Karpas-422 (cell line): Measurements from ENCODE around the gene FAM98C. TPM values are rescaled to one million over a fixed set of nuclear protein-coding genes. Genes with fewer than 3 reads are reported as not detected.
A peak's percentile ranks its signal among the peaks of the same experiment; 100 is the strongest.
"Not testable (repeated sequence)": the region's sequence is repeated elsewhere in the genome, so short reads cannot be mapped to it uniquely, and the experiment has no call there.

ENCODE experiments used
- DNase-seq: peaks from one replicate; pipeline ENCODE4 v3.0.0-alpha.2; 2015
- H2AFZ ChIP-seq: fragments of 200-600 bp; sonication (generic); 2 replicates; pipeline ENCODE4 v1.6.1; 2014; ENCODE audit warnings: antibody characterized with exemption, low read length, mixed read lengths
- H3K27ac ChIP-seq: fragments of 200-600 bp; sonication (generic); 2 replicates; pipeline ENCODE4 v1.5.1; 2014; ENCODE audit warnings: mild to moderate bottlenecking, low read length, moderate library complexity
- H3K27me3 ChIP-seq: fragments of 200-600 bp; sonication (generic); 2 replicates; pipeline ENCODE4 v1.6.1; 2014; ENCODE audit warnings: low read length, mixed read lengths
- H3K36me3 ChIP-seq: fragments of 200-600 bp; sonication (generic); 2 replicates; pipeline ENCODE4 v1.6.1; 2014; ENCODE audit warnings: low read length, mixed read lengths; ENCODE audit not compliant: insufficient read depth
- H3K4me1 ChIP-seq: fragments of 200-600 bp; sonication (generic); 2 replicates; pipeline ENCODE4 v1.6.1; 2014; ENCODE audit warnings: mild to moderate bottlenecking, low read length, mixed read lengths
- H3K4me2 ChIP-seq: fragments of 200-600 bp; sonication (generic); 2 replicates; pipeline ENCODE4 v1.6.1; 2014; ENCODE audit warnings: low read length, low read depth, mild to moderate bottlenecking; ENCODE audit not compliant: poor library complexity, severe bottlenecking
- H3K4me3 ChIP-seq: fragments of 200-600 bp; sonication (generic); 2 replicates; pipeline ENCODE4 v1.5.1; 2014; ENCODE audit warnings: mild to moderate bottlenecking, antibody characterized with exemption, low read length, mixed read lengths
- H3K79me2 ChIP-seq: fragments of 200-600 bp; sonication (generic); 2 replicates; pipeline ENCODE4 v1.6.1; 2014; ENCODE audit warnings: mild to moderate bottlenecking, low read length, mixed read lengths
- H3K9ac ChIP-seq: fragments of 200-600 bp; sonication (generic); 2 replicates; pipeline ENCODE4 v1.6.0; 2014; ENCODE audit warnings: low read length
- H3K9me2 ChIP-seq: fragments of 200-600 bp; sonication (generic), shearing (Covaris generic); replicated peaks from 2 replicates; pipeline ENCODE4 v1.6.0; 2014; ENCODE audit warnings: mild to moderate bottlenecking, low read length, moderate library complexity; ENCODE audit not compliant: insufficient read depth
- H3K9me3 ChIP-seq: fragments of 300-700, 200-600 bp; sonication (generic); 2 replicates; pipeline ENCODE4 v1.6.1; 2014; ENCODE audit warnings: low read length, mixed read lengths
- H4K20me1 ChIP-seq: fragments of 200-600 bp; sonication (generic); 2 replicates; pipeline ENCODE4 v1.6.1; 2014; ENCODE audit warnings: mild to moderate bottlenecking, antibody characterized with exemption, low read length, low read depth; ENCODE audit not compliant: insufficient read depth
- total RNA-seq: library from RNA; depleted of rRNA; stranded (reverse); fragments of >200 nt; shearing (Covaris generic); gene quantifications from 2 replicates; pipeline ENCODE4 v1.2.3, GENCODE V29; 2014; ENCODE audit warnings: low replicate concordance

FAM98C gene
- total RNA-seq, 1 experiment from 2014 or later = 21.4 TPM

GRCh38 chr19:38362076-38362945 lies 40.6 kb upstream of the FAM98C start:
- Histone ChIP-seq H3K4me2 (peak overlapping the region; percentile 62), H2AFZ (peak overlapping the region; percentile 75; the same call in 1 of the 2 replicates), H3K9me2 (no peaks in the 10 kb centered on the region), H3K27me3 (no peaks in the 10 kb centered on the region), H3K9ac (peak overlapping the region; percentile 43), H4K20me1 (no peaks in the 10 kb centered on the region), H3K9me3 (no peaks in the 10 kb centered on the region), H3K36me3 (no peaks in the 10 kb centered on the region), H3K27ac (no peak overlapping the region), H3K79me2 (no peaks in the 10 kb centered on the region), H3K4me1 (peaks cover 11% of the 10 kb centered on the region), H3K4me3 (peak overlapping the region; percentile 55; the same call in 1 of the 2 replicates)
- peak; percentile 76 for DNase-seq

GRCh38 chr19:38362946-38363688 lies 39.8 kb upstream of the FAM98C start:
- H3K4me3 ChIP-seq = peak overlapping the region; percentile 55; the same call in 1 of the 2 replicates
- H3K79me2 ChIP-seq, H3K9me3 ChIP-seq, H3K9ac ChIP-seq, H3K27me3 ChIP-seq, H3K36me3 ChIP-seq, H2AFZ ChIP-seq, H4K20me1 ChIP-seq, H3K9me2 ChIP-seq, DNase-seq, H3K27ac ChIP-seq: not testable (repeated sequence)
- peaks cover 11% of the 10 kb centered on the region for H3K4me1 ChIP-seq
- peak overlapping the region; percentile 62 for H3K4me2 ChIP-seq

GRCh38 chr19:38367041-38367440 lies 35.9 kb upstream of the FAM98C start:
- no peaks in the 10 kb centered on the region for H3K36me3 ChIP-seq
- no peaks in the 10 kb centered on the region for H3K27me3 ChIP-seq
- no peak overlapping the region for H2AFZ ChIP-seq
- H3K9ac ChIP-seq = no peak overlapping the region
- no peak overlapping the region for H3K4me3 ChIP-seq
- no peaks in the 10 kb centered on the region for H3K9me2 ChIP-seq
- H3K4me1 ChIP-seq = peaks cover 10% of the 10 kb centered on the region
- no peaks in the 10 kb centered on the region for H3K79me2 ChIP-seq
- H3K9me3 ChIP-seq = no peaks in the 10 kb centered on the region
- DNase-seq = no peak
- no peak overlapping the region for H3K4me2 ChIP-seq
- H3K27ac ChIP-seq = no peak overlapping the region
- no peaks in the 10 kb centered on the region for H4K20me1 ChIP-seq

- H3K79me2 ChIP-seq = no peaks in the 10 kb centered on the region
- no peak overlapping the region for H2AFZ ChIP-seq
- no peaks in the 10 kb centered on the region for H3K36me3 ChIP-seq
- H3K27me3 ChIP-seq = no peaks in the 10 kb centered on the region
- H3K27ac ChIP-seq = no peak overlapping the region
- no peaks in the 10 kb centered on the region for H3K9me2 ChIP-seq
- no peak for DNase-seq
- H3K9ac ChIP-seq = no peak overlapping the region
- no peaks in the 10 kb centered on the region for H3K9me3 ChIP-seq
- peaks cover 7% of the 10 kb centered on the region for H3K4me1 ChIP-seq
- no peak overlapping the region for H3K4me3 ChIP-seq
- H3K4me2 ChIP-seq = no peak overlapping the region
- H4K20me1 ChIP-seq = no peaks in the 10 kb centered on the region
Observed at GRCh38 chr19:38369584-38369983, 33.3 kb upstream of the FAM98C start.

GRCh38 chr19:38370299-38370698 lies 32.6 kb upstream of the FAM98C start:
- no peaks in the 10 kb centered on the region for H4K20me1 ChIP-seq
- no peak for DNase-seq
- no peak overlapping the region for H3K27ac ChIP-seq
- H3K79me2 ChIP-seq = peaks cover 5% of the 10 kb centered on the region
- H3K36me3 ChIP-seq = no peaks in the 10 kb centered on the region
- no peak overlapping the region for H3K4me3 ChIP-seq
- no peak overlapping the region for H3K9ac ChIP-seq
- no peak overlapping the region for H3K4me2 ChIP-seq
- H3K9me3 ChIP-seq = no peaks in the 10 kb centered on the region
- H2AFZ ChIP-seq = no peak overlapping the region
- H3K27me3 ChIP-seq = no peaks in the 10 kb centered on the region
- no peaks in the 10 kb centered on the region for H3K9me2 ChIP-seq
- H3K4me1 ChIP-seq = peaks cover 7% of the 10 kb centered on the region

GRCh38 chr19:38371081-38371480 lies 31.8 kb upstream of the FAM98C start:
- Histone ChIP-seq H3K9ac (no peak overlapping the region), H4K20me1 (peaks cover 5% of the 10 kb centered on the region; the same call in 1 of the 2 replicates), H3K9me3 (no peaks in the 10 kb centered on the region), H3K27ac (no peak overlapping the region), H3K4me2 (no peak overlapping the region), H3K36me3 (no peaks in the 10 kb centered on the region), H2AFZ (no peak overlapping the region), H3K9me2 (no peaks in the 10 kb centered on the region), H3K4me3 (no peak overlapping the region), H3K79me2 (peaks cover 13% of the 10 kb centered on the region), H3K4me1 (peaks cover 15% of the 10 kb centered on the region), H3K27me3 (no peaks in the 10 kb centered on the region)
- DNase-seq = no peak

- Histone ChIP-seq H3K9me3 (no peaks in the 10 kb centered on the region), H3K9ac (peak overlapping the region; percentile 67), H4K20me1 (peaks cover 6% of the 10 kb centered on the region; the same call in 1 of the 2 replicates), H3K4me3 (peak overlapping the region; percentile 71), H3K36me3 (peaks cover 4% of the 10 kb centered on the region; the same call in 1 of the 2 replicates), H3K9me2 (no peaks in the 10 kb centered on the region), H3K79me2 (peaks cover 33% of the 10 kb centered on the region), H3K4me1 (peaks cover 19% of the 10 kb centered on the region), H3K27ac (no peak overlapping the region), H3K4me2 (peak overlapping the region; percentile 90), H3K27me3 (no peaks in the 10 kb centered on the region), H2AFZ (peak overlapping the region; percentile 73)
- DNase-seq = no peak
Observed at GRCh38 chr19:38373907-38374331, 29.0 kb upstream of the FAM98C start.
